Spleen (tissue), 11 donors: ENCODE data around the gene CALCOCO1. TPM values are rescaled to one million over a fixed set of nuclear protein-coding genes. Genes with fewer than 3 reads are reported as not detected.

Experiments used
- DNase-seq: peaks from one replicate; pipeline ENCODE4 v3.0.0-alpha.2; 2020
- H3K27ac ChIP-seq, 8 donors: fragments of 200-600 bp; sonication (generic) in 7 of 8; 1 replicate in 4 of 8; 2 replicates in 4 of 8; pipeline versions ENCODE4 v1.5.0 to v1.8.0; 2016 to 2021; ENCODE audit warnings: inconsistent platforms in 4 of 8, mild to moderate bottlenecking in 4 of 8, moderate library complexity in 1 of 8
- H3K27me3 ChIP-seq, 7 donors: fragments of 200-600 bp; sonication (generic) in 6 of 7; replicated peaks in 1 of 7; 1 replicate in 4 of 7; 2 replicates in 3 of 7; pipeline versions ENCODE4 v1.5.0 to v1.8.0; 2016 to 2021; ENCODE audit warnings: inconsistent platforms in 3 of 7, mild to moderate bottlenecking in 1 of 7
- H3K36me3 ChIP-seq, 6 donors: fragments of 200-600 bp; sonication (generic) in 5 of 6; 1 replicate in 4 of 6; 2 replicates in 2 of 6; pipeline versions ENCODE4 v1.5.0 to v1.8.0; 2016 to 2021; ENCODE audit warnings: inconsistent platforms in 2 of 6
- H3K4me1 ChIP-seq, 6 donors: fragments of 200-600 bp; sonication (generic) in 5 of 6; 1 replicate in 3 of 6; 2 replicates in 3 of 6; pipeline versions ENCODE4 v1.5.0 to v1.8.0; 2016 to 2021; ENCODE audit warnings: inconsistent platforms in 3 of 6
- H3K4me3 ChIP-seq, 8 donors: fragments of 200-600 bp; sonication (generic) in 7 of 8; 1 replicate in 4 of 8; 2 replicates in 4 of 8; pipeline versions ENCODE4 v1.5.0 to v1.8.0; 2016 to 2021; ENCODE audit warnings: inconsistent platforms in 4 of 8, mild to moderate bottlenecking in 4 of 8, moderate library complexity in 2 of 8
- H3K9me3 ChIP-seq, 8 donors: fragments of 200-600 bp; sonication (generic) in 7 of 8; 1 replicate in 4 of 8; 2 replicates in 4 of 8; pipeline versions ENCODE4 v1.5.0 to v1.8.0; 2016 to 2021; ENCODE audit warnings: inconsistent platforms in 4 of 8
- POLR2A ChIP-seq, 3 donors: fragments of 450-650 bp; IDR thresholded peaks; one replicate each; pipeline ENCODE4 v1.5.1; 2017; ENCODE audit warnings: antibody characterized with exemption in 3 of 3, mild to moderate bottlenecking in 1 of 3
- POLR2AphosphoS5 ChIP-seq, 3 donors: sonication (generic); formaldehyde crosslinking; IDR thresholded peaks; one replicate each; pipeline ENCODE4 v1.5.1; 2017; ENCODE audit warnings: antibody characterized with exemption in 3 of 3
- WGBS, 5 donors: extraction: QIAGEN DNeasy Blood & Tissue Kit in 3 of 5; methylation state at CpG; one replicate each; pipeline versions ENCODE4 v1.1.5 to v1.1.7; 2013 to 2018; 5-methylcytosine and 5-hydroxymethylcytosine counted together
- intact Hi-C: fragments of 100-400 bp; cut with DNase I; formaldehyde crosslinking; loops from one replicate; pipeline ENCODE4 v1.15.0; 2023; ENCODE audit warnings: low total_unique reads
- polyA plus RNA-seq, 3 donors: library from polyadenylated mRNA; stranded (reverse); fragments of 200-250 nt; gene quantifications; one replicate each; pipeline ENCODE4 v1.2.1, GENCODE V29; 2013
- total RNA-seq, 7 donors: library from RNA; depleted of rRNA in 3 of 7; stranded (reverse); fragments of >200 nt in 3 of 7; fragmentation: NEBNext Ultra II Directional in 4 of 7; extraction: Animal tissue kit (Norgen Biotek cat#: 25700) in 4 of 7; gene quantifications; one replicate each; pipeline versions ENCODE4 v1.1.0 to v1.2.1, GENCODE V29; 2016 to 2021
- TF ChIP-seq, protein P1 (sequence below), 11 experiments: fragments of 200-600 bp in 7 of 11; fragments of 450-650 bp in 4 of 11; sonication (generic) in 4 of 11; IDR thresholded peaks in 8 of 11; conservative IDR thresholded peaks in 3 of 11; 1 replicate in 7 of 11; 2 replicates in 4 of 11; pipeline versions ENCODE4 v1.4.0 to v1.8.0; 2016 to 2021; ENCODE audit warnings: antibody characterized with exemption in 11 of 11, inconsistent platforms in 4 of 11, mild to moderate bottlenecking in 1 of 11
- donor health status: healthy with polysubstance abuse.
- donor health status: DM: no; HTN: no; CAD: no; lungs with moderate emphysema.
- donor health status: DM: no; HTN: no; CAD: no.
- donor health status: Bipolar disorder and iron deficiency.
- donor health status: healthy.
- donor health status: DM: no; HTN: no; CAD: no.
- donor health status: DM: yes; HTN: yes; CAD: no.

CALCOCO1 gene
- total and polyA plus RNA-seq, 10 donors, result 31.0 to 186 (median 120) TPM

DNA sequence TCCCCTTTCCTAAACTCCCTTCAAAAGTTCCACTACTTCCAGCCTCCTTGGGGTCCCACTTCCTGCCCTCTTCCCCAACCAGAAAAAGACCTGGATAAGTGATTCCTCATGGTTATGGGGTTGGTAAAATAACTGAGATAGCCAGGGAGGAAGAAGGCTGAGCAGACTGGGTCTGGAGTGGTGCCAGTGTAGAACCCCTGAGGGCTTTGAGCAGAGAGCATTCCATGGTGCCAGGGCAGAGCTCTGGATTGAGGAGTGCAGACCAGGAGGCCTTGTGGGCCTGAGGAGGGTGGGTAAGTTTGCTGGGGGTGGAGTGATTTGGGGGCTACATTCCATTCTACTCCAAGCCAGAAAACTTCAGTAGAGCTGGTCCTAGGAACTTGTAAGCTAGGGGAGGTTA is 34.1 kb upstream of the CALCOCO1 start:
- intact Hi-C loops, result no loop called here
- DNase-seq, result no peak
- peaks cover 0 to 95% (median 46%) of the 10 kb centered on the region in 7 donors for H3K27me3 ChIP-seq
- no peaks in the 10 kb centered on the region for H3K9me3 ChIP-seq
- H3K36me3 ChIP-seq, result no peaks in the 10 kb centered on the region
- no peak overlapping the region for H3K4me3 ChIP-seq
- H3K4me1 ChIP-seq, result peaks cover 0 to 15% (median 9%) of the 10 kb centered on the region in 6 donors
- no peak overlapping the region for H3K27ac ChIP-seq
- TF ChIP-seq POLR2AphosphoS5 (IDR thresholded peaks at IDR 0.05) (no peak), POLR2A (IDR thresholded peaks at IDR 0.05) (no peak)
- TF ChIP-seq, protein P1, sequence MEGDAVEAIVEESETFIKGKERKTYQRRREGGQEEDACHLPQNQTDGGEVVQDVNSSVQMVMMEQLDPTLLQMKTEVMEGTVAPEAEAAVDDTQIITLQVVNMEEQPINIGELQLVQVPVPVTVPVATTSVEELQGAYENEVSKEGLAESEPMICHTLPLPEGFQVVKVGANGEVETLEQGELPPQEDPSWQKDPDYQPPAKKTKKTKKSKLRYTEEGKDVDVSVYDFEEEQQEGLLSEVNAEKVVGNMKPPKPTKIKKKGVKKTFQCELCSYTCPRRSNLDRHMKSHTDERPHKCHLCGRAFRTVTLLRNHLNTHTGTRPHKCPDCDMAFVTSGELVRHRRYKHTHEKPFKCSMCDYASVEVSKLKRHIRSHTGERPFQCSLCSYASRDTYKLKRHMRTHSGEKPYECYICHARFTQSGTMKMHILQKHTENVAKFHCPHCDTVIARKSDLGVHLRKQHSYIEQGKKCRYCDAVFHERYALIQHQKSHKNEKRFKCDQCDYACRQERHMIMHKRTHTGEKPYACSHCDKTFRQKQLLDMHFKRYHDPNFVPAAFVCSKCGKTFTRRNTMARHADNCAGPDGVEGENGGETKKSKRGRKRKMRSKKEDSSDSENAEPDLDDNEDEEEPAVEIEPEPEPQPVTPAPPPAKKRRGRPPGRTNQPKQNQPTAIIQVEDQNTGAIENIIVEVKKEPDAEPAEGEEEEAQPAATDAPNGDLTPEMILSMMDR (IDR thresholded peaks at IDR 0.05 in 8 of 11, conservative IDR thresholded peaks at IDR 0.05 in 3 of 11), result no peak

DNA sequence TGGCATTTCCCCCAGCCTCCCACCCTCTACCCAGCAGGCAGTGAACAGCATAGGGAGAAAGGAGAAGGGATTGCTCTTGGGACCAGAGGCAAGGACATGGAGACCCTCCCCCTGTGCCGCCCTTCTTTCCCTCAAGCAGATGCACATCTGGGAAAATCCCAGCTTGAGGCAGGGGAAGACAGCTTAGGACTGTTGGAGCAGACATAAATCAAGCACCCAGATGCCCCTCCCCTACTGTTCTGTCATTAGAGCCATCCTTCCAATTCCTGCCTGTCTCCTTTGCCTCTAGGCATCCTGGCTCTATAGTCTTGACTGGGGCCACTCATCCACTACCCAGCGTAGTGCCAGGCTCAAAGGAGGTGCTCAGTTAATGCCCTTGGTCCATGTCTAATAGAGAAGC is 32.0 kb upstream of the CALCOCO1 start:
- intact Hi-C loops, result no loop called here
- no peak overlapping the region for H3K27ac ChIP-seq
- H3K9me3 ChIP-seq, result no peaks in the 10 kb centered on the region
- no peak for DNase-seq
- peaks cover 0 to 88% (median 37%) of the 10 kb centered on the region in 7 donors for H3K27me3 ChIP-seq
- no peaks in the 10 kb centered on the region for H3K36me3 ChIP-seq
- no peak overlapping the region for H3K4me3 ChIP-seq
- H3K4me1 ChIP-seq, result peaks cover 0 to 35% (median 18%) of the 10 kb centered on the region in 6 donors
- no peak for TF ChIP-seq POLR2A (IDR thresholded peaks at IDR 0.05)
- TF ChIP-seq POLR2AphosphoS5 (IDR thresholded peaks at IDR 0.05), result no peak
- TF ChIP-seq, protein P1 (IDR thresholded peaks at IDR 0.05 in 8 of 11, conservative IDR thresholded peaks at IDR 0.05 in 3 of 11), result no peak
- 78 to 95% (median 88%) methylated on average over 2 of the region's 2 CpGs for WGBS, 5 donors

DNA sequence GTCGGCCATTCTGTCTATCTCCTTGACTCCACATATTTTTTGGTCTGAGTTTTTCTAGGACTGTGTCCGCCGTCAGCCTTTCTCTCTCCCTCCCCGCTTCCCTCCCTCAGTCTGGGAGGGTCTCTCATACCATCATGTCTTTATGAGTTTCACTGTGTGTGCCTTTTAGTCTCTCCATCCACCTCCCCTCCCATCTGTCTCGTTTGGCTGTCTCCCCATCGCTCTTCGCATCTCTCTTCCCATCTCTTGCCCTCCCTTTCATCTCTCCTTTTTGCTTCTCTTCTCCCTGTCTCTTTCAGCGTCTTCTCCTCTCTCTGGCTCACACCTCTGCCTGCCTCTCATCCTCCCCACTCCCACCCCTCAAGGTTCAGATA is 31.5 kb upstream of the CALCOCO1 start:
- Histone ChIP-seq H3K27ac (no peak overlapping the region), H3K27me3 (peaks cover 0 to 88% (median 31%) of the 10 kb centered on the region in 7 donors), H3K4me3 (no peak overlapping the region), H3K9me3 (no peaks in the 10 kb centered on the region), H3K4me1 (peaks cover 3 to 40% (median 24%) of the 10 kb centered on the region in 6 donors), H3K36me3 (no peaks in the 10 kb centered on the region)
- intact Hi-C loops, result no loop called here
- 59 to 67% (median 62%) methylated on average over 8 of the region's 8 CpGs for WGBS, 5 donors
- DNase-seq, result no peak
- TF ChIP-seq POLR2AphosphoS5 (IDR thresholded peaks at IDR 0.05), result no peak
- TF ChIP-seq, protein P1 (IDR thresholded peaks at IDR 0.05 in 8 of 11, conservative IDR thresholded peaks at IDR 0.05 in 3 of 11), result no peak
- TF ChIP-seq POLR2A (IDR thresholded peaks at IDR 0.05), result no peak

DNA sequence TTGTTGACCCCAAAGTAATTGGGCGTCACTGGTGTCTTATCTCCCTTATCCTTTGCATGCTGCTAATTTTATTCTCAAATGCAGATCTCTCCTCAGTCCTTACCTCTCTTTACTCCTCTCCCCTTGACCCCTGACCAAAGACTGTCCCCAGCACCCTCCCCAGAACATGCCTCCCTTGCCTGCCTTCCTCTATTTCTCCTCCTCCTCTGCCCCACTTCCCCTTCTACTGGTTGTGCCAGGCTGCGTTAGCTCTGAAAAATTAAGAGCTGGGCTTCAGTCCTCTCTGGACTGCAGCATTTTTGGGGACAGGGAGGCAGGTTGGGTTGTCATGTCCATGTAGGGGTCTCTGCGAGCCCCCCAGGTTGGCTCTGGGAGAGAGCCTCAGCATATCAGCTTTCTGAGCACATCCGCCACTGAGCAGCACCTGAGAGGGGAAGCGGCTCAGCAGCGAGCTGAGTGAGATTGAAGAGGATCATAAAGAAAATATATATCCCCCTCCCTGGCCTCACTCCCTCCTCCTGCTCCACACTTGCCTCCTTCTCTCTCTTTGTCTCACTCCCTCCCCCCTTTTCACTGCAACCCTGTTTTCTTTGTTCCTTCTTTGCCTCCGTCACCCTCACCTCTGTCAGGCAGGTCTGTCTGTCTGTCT is 31.0 kb upstream of the CALCOCO1 start:
- 36 to 61% (median 39%) methylated on average over 7 of the region's 7 CpGs for WGBS, 5 donors
- no peak for DNase-seq
- Histone ChIP-seq H3K4me3 (no peak overlapping the region), H3K36me3 (no peaks in the 10 kb centered on the region), H3K27me3 (peaks cover 0 to 87% (median 28%) of the 10 kb centered on the region in 7 donors), H3K4me1 (peaks cover 3 to 46% (median 27%) of the 10 kb centered on the region in 6 donors), H3K27ac (no peak overlapping the region), H3K9me3 (no peaks in the 10 kb centered on the region)
- intact Hi-C loops, result no loop called here
- no peak for TF ChIP-seq POLR2A (IDR thresholded peaks at IDR 0.05)
- TF ChIP-seq POLR2AphosphoS5 (IDR thresholded peaks at IDR 0.05), result no peak
- TF ChIP-seq, protein P1 (IDR thresholded peaks at IDR 0.05 in 8 of 11, conservative IDR thresholded peaks at IDR 0.05 in 3 of 11), result no peak
